ENCODE results near the gene GRM4.

GRCh38 chr6:34066218-34066571 lies 79.7 kb downstream of the GRM4 start:
- TF ChIP-seq EZH2phosphoT487 (conservative IDR thresholded peaks at IDR 0.05; ENCODE audit: low read length) = no peak
- TF ChIP-seq CTCF (IDR thresholded peaks at IDR 0.05; ENCODE audit: insufficient read depth, low read length, poor library complexity, severe bottlenecking) = no peak

Data from SU-DHL-6 (cell line).